ENCODE data around the gene ARHGAP29. TPM values are rescaled to one million over a fixed set of nuclear protein-coding genes. Genes with fewer than 3 reads are reported as not detected.

The ARHGAP29 gene
- total and polyA plus RNA-seq, 7 experiments from 2014 or later = 0.02 to 0.37 (median 0.13) TPM; not detected in 4

DNA sequence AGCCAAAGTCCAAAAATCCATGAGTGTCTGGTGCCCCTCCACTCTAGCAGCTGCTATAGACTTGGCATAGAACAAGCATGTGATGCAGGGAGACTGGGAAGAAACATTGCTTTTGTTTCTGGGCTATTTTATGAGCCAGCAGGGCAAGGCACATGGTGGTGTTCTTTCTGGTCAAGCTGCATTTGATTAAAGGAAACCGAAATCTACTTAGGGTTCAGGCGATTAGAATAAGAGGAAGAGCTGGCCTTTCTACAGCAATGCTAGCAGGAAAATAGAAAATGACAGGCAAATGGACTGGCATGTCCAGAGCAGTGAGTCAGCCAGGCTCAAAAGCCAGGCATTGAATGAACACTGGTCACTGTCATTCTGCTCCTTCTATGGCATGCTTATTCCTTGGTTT lies 28.5 kb upstream of the ARHGAP29 start:
- Histone ChIP-seq H3K4me3 (ENCODE audit: low read length) (no peak overlapping the region), H3K27me3 (ENCODE audit: control insufficient read depth in 2 of 2, insufficient read depth in 2 of 2, low read length in 2 of 2) (no peaks in the 10 kb centered on the region), H3K27ac (ENCODE audit: low read depth, low read length) (no peak overlapping the region), H3K4me1 (ENCODE audit: control insufficient read depth in 2 of 2, insufficient read depth in 2 of 2, low read length in 2 of 2) (no peaks in the 10 kb centered on the region), H3K9me3 (ENCODE audit: control insufficient read depth in 2 of 3, low read length in 3 of 3) (no peaks in the 10 kb centered on the region), H3K36me3 (ENCODE audit: control insufficient read depth in 2 of 3, insufficient read depth in 3 of 3, low read length in 3 of 3) (no peaks in the 10 kb centered on the region)
- DNase-seq (no peak), ATAC-seq (no peak)
- intact Hi-C loops (cut with micrococcal nuclease) = no loop called here
- H3K27ac Mint-ChIP-seq = no peak overlapping the region
- peaks cover 5 to 42% (median 32%) of the 10 kb centered on the region in 5 donors for H3K27me3 Mint-ChIP-seq
- no peak overlapping the region for H3K4me3 Mint-ChIP-seq
- H3K36me3 Mint-ChIP-seq = no peaks in the 10 kb centered on the region
- ChIA-PET CTCF (no interaction called here), POLR2A (no interaction called here)
- no peaks in the 10 kb centered on the region for H3K4me1 Mint-ChIP-seq
- no peaks in the 10 kb centered on the region for H3K9me3 Mint-ChIP-seq

DNA sequence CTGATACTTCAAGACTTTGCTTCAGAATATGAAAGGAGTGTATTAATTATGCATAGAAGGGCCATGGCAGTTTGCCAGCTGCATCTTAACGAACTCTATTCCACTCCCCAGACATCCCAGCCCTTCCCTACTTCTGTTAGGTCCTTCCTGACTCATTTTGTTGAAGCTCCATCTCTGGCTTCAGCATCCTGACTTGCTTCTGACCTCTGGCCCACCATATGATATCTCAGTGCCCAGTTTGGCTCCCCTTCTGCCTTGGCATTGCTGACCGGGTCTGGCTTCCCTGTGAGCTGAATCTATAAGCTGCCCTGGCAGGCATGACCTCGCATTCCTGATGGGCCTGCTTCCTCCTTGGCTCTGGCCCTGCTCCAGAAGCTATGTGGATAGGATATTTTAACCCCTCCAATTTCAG lies 27.6 kb upstream of the ARHGAP29 start:
- H3K36me3 Mint-ChIP-seq = no peaks in the 10 kb centered on the region
- intact Hi-C loops (cut with micrococcal nuclease) = no loop called here
- CTCF ChIA-PET = no interaction called here

DNA sequence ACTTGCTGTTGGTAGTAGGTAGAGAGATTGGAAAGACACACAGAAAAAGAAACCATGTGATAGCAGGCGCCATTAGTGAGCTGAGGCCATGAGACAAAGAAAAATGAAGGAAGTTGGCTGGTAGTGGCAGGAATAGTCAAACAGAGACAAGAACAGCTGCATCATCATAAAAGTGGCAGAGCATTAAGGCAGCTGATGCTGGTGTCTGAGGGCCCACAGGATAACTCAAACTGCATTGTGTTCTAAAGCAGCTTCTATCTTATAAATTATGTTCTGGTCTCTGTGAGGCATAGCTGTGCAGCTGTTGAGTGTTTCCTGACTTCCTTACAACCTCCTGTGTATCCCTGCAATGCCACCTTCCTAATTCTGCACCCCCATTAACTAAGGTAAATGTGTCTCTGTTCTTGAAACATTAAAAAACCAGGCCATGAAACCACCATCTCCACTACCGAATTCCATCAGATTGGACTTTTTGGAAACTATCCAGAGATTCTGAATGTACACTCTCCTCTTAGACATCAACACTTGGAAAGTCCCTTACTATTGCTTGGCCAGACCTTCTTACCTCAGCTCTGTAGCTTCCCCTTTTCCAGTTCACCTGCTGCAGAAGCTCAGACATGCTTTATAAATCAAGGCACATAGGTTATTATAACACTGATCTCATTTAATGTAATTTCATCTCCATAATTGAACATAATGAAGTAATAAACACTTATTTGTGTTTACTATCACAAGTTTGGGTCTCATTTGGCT lies 23.4 kb upstream of the ARHGAP29 start:
- ATAC-seq (no peak), DNase-seq (no peak)
- ChIA-PET POLR2A (no interaction called here), CTCF (no interaction called here)
- H3K36me3 ChIP-seq (ENCODE audit: control insufficient read depth in 2 of 3, insufficient read depth in 3 of 3, low read length in 3 of 3) = no peaks in the 10 kb centered on the region
- Mint-ChIP-seq H3K27me3 (peaks cover 2 to 39% (median 25%) of the 10 kb centered on the region in 5 donors), H3K9me3 (no peaks in the 10 kb centered on the region), H3K4me1 (peaks cover 0 to 2% (median 0%) of the 10 kb centered on the region in 7 donors), H3K27ac (no peak overlapping the region), H3K36me3 (no peaks in the 10 kb centered on the region), H3K4me3 (no peak overlapping the region)
- H3K9me3 ChIP-seq (ENCODE audit: control insufficient read depth in 2 of 3, low read length in 3 of 3) = no peaks in the 10 kb centered on the region
- no peak overlapping the region for H3K27ac ChIP-seq (ENCODE audit: low read depth, low read length)
- intact Hi-C loops (cut with micrococcal nuclease) = no loop called here
- no peaks in the 10 kb centered on the region for H3K27me3 ChIP-seq (ENCODE audit: control insufficient read depth in 2 of 2, insufficient read depth in 2 of 2, low read length in 2 of 2)
- H3K4me1 ChIP-seq (ENCODE audit: control insufficient read depth in 2 of 2, insufficient read depth in 2 of 2, low read length in 2 of 2) = no peaks in the 10 kb centered on the region
- H3K4me3 ChIP-seq (ENCODE audit: low read length) = no peak overlapping the region

More for the DNA sequence above, 27.6 kb upstream of the ARHGAP29 start:
- Histone ChIP-seq H3K27ac (ENCODE audit: low read depth, low read length) (no peak overlapping the region), H3K9me3 (ENCODE audit: control insufficient read depth in 2 of 3, low read length in 3 of 3) (no peaks in the 10 kb centered on the region), H3K4me1 (ENCODE audit: control insufficient read depth in 2 of 2, insufficient read depth in 2 of 2, low read length in 2 of 2) (no peaks in the 10 kb centered on the region), H3K36me3 (ENCODE audit: control insufficient read depth in 2 of 3, insufficient read depth in 3 of 3, low read length in 3 of 3) (no peaks in the 10 kb centered on the region), H3K27me3 (ENCODE audit: control insufficient read depth in 2 of 2, insufficient read depth in 2 of 2, low read length in 2 of 2) (no peaks in the 10 kb centered on the region), H3K4me3 (ENCODE audit: low read length) (no peak overlapping the region)
- Mint-ChIP-seq H3K4me1 (no peaks in the 10 kb centered on the region), H3K4me3 (no peak overlapping the region), H3K27me3 (peaks cover 5 to 39% (median 32%) of the 10 kb centered on the region in 5 donors), H3K27ac (no peak overlapping the region), H3K9me3 (no peaks in the 10 kb centered on the region)
- DNase-seq = no peak
- ATAC-seq = no peak
- POLR2A ChIA-PET = no interaction called here

DNA sequence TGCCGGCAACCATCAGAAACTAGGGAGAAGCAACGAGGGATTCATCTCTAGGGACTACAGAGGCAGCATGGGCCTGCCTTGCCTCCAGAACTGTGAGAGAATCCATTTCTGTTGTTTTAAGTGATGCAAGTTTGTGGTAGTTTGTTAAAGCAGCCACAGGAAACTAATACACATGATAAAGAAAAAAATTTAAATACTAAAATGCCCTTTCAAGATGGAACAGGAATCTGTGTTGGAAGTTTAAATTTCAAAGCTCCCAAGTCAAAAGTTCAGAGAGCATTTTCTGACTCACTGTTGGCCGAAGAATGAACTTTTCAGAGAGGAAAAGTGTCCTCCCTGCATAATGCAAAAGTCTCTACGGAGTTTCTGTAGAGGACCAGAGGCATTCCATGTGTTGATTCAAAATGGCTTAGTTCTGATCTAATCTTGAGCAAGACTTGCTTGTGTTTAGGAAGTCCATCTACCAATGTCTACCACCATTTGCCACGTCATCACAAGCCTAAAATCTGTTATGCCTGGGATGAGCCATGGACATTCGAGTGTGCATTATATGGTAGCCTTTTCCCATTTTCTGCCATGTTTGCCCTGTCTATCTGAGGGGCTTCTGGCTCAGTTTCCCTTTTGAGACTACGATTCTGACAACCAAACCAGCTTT lies 22.4 kb upstream of the ARHGAP29 start:
- Histone ChIP-seq H3K9me3 (ENCODE audit: control insufficient read depth in 2 of 3, low read length in 3 of 3) (no peaks in the 10 kb centered on the region), H3K27me3 (ENCODE audit: control insufficient read depth in 2 of 2, insufficient read depth in 2 of 2, low read length in 2 of 2) (no peaks in the 10 kb centered on the region), H3K4me1 (ENCODE audit: control insufficient read depth in 2 of 2, insufficient read depth in 2 of 2, low read length in 2 of 2) (no peaks in the 10 kb centered on the region), H3K4me3 (ENCODE audit: low read length) (no peak overlapping the region), H3K36me3 (ENCODE audit: control insufficient read depth in 2 of 3, insufficient read depth in 3 of 3, low read length in 3 of 3) (no peaks in the 10 kb centered on the region), H3K27ac (ENCODE audit: low read depth, low read length) (no peak overlapping the region)
- ATAC-seq (no peak), DNase-seq (no peak)
- Mint-ChIP-seq H3K4me1 (peaks cover 0 to 2% (median 0%) of the 10 kb centered on the region in 7 donors), H3K27ac (no peak overlapping the region), H3K36me3 (no peaks in the 10 kb centered on the region), H3K9me3 (no peaks in the 10 kb centered on the region), H3K27me3 (peaks cover 5 to 38% (median 25%) of the 10 kb centered on the region in 5 donors), H3K4me3 (no peak overlapping the region)
- ChIA-PET CTCF (no interaction called here), POLR2A (no interaction called here)
- intact Hi-C loops (cut with micrococcal nuclease) = no loop called here

DNA sequence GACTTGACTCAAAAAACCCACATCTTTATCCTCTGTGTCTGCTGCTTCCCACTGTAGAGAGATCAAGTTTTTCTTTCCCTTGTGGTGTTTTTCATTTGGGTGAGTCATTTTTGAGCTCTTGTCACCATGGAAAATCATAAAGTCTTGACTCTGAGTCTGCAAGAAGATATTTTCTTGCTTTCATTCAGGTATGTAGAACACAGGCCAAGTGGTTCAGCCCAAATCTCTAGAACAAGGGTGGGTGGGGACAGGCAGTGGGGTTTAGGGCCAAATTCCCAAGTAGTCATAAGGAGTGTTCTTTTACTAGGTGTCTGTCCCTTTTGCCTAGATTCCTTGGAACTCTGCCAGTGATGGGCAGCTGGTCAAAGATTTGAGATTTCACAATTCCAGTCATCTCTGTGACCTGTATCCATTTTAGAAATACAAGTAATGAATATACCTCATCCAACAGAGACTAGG lies 21.5 kb upstream of the ARHGAP29 start:
- Histone ChIP-seq H3K9me3 (ENCODE audit: control insufficient read depth in 2 of 3, low read length in 3 of 3) (no peaks in the 10 kb centered on the region), H3K36me3 (ENCODE audit: control insufficient read depth in 2 of 3, insufficient read depth in 3 of 3, low read length in 3 of 3) (no peaks in the 10 kb centered on the region), H3K27ac (ENCODE audit: low read depth, low read length) (no peak overlapping the region), H3K4me1 (ENCODE audit: control insufficient read depth in 2 of 2, insufficient read depth in 2 of 2, low read length in 2 of 2) (no peaks in the 10 kb centered on the region), H3K4me3 (ENCODE audit: low read length) (no peak overlapping the region), H3K27me3 (ENCODE audit: control insufficient read depth in 2 of 2, insufficient read depth in 2 of 2, low read length in 2 of 2) (no peaks in the 10 kb centered on the region)
- Mint-ChIP-seq H3K4me3 (no peak overlapping the region), H3K27ac (no peak overlapping the region), H3K36me3 (no peaks in the 10 kb centered on the region), H3K4me1 (peaks cover 0 to 2% (median 0%) of the 10 kb centered on the region in 7 donors), H3K27me3 (peaks cover 10 to 44% (median 33%) of the 10 kb centered on the region in 5 donors), H3K9me3 (no peaks in the 10 kb centered on the region)
- intact Hi-C loops (cut with micrococcal nuclease) = no loop called here
- DNase-seq (no peak), ATAC-seq (no peak)
- ChIA-PET CTCF (no interaction called here), POLR2A (no interaction called here)

DNA sequence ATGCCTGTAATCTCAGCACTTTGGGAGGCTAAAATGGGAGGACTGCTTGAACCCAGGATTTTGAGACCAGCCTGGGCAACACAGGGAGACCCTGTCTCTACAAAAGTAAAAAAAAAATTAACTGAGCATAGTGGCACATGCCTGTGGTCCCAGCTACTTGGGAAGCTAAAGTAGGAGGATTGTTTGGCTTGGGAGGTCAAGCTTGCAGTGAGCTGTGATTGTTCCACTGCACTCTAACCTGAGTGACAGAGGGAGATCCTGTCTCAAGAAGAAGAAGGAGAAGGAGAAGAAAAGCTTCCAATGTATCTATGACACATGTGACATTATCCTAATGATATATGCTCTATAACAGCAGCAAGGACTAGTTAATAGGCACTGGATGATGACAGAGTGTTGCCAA lies 20.1 kb upstream of the ARHGAP29 start:
- no peak for ATAC-seq

DNA sequence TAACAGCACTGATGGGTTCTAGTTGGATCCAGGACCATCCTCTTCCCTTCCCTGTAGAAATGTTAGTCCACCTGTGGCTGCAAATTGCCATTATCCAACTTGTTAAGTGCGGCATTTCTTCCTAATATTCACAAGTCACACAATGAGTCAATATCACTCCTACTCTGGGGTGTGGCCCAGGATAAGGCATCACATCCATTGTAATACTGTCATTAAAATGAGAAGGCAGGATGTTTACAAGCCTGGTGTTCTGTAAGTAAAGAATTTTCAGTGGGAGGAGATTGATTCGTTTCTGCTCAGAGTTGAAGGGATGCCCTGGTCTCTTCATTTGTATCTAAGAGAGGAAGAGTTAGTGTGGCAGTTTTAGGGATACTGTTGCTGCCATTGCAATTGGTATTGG lies 18.1 kb upstream of the ARHGAP29 start:
- POLR2A ChIA-PET = no interaction called here
- H3K4me1 Mint-ChIP-seq = peaks cover 0 to 2% (median 0%) of the 10 kb centered on the region in 7 donors

More for the DNA sequence above, 20.1 kb upstream of the ARHGAP29 start:
- Histone ChIP-seq H3K4me1 (ENCODE audit: control insufficient read depth in 2 of 2, insufficient read depth in 2 of 2, low read length in 2 of 2) (no peaks in the 10 kb centered on the region), H3K4me3 (ENCODE audit: low read length) (no peak overlapping the region), H3K27me3 (ENCODE audit: control insufficient read depth in 2 of 2, insufficient read depth in 2 of 2, low read length in 2 of 2) (no peaks in the 10 kb centered on the region), H3K27ac (ENCODE audit: low read depth, low read length) (no peak overlapping the region), H3K9me3 (ENCODE audit: control insufficient read depth in 2 of 3, low read length in 3 of 3) (no peaks in the 10 kb centered on the region), H3K36me3 (ENCODE audit: control insufficient read depth in 2 of 3, insufficient read depth in 3 of 3, low read length in 3 of 3) (no peaks in the 10 kb centered on the region)
- Mint-ChIP-seq H3K9me3 (no peaks in the 10 kb centered on the region), H3K36me3 (no peaks in the 10 kb centered on the region), H3K27me3 (peaks cover 13 to 53% (median 43%) of the 10 kb centered on the region in 5 donors), H3K27ac (no peak overlapping the region), H3K4me3 (no peak overlapping the region), H3K4me1 (peaks cover 0 to 2% (median 0%) of the 10 kb centered on the region in 7 donors)
- no peak for DNase-seq
- ChIA-PET POLR2A (no interaction called here), CTCF (no interaction called here)
- intact Hi-C loops (cut with micrococcal nuclease) = no loop called here

More for the DNA sequence above, 18.1 kb upstream of the ARHGAP29 start:
- Mint-ChIP-seq H3K36me3 (no peaks in the 10 kb centered on the region), H3K4me3 (no peak overlapping the region), H3K27me3 (peaks cover 15 to 52% (median 40%) of the 10 kb centered on the region in 5 donors), H3K27ac (no peak overlapping the region), H3K9me3 (no peaks in the 10 kb centered on the region)
- intact Hi-C loops (cut with micrococcal nuclease) = no loop called here
- no peak for ATAC-seq
- no peaks in the 10 kb centered on the region for H3K36me3 ChIP-seq (ENCODE audit: control insufficient read depth in 2 of 3, insufficient read depth in 3 of 3, low read length in 3 of 3)
- H3K27ac ChIP-seq (ENCODE audit: low read depth, low read length) = no peak overlapping the region
- no peaks in the 10 kb centered on the region for H3K9me3 ChIP-seq (ENCODE audit: control insufficient read depth in 2 of 3, low read length in 3 of 3)
- H3K27me3 ChIP-seq (ENCODE audit: control insufficient read depth in 2 of 2, insufficient read depth in 2 of 2, low read length in 2 of 2) = no peaks in the 10 kb centered on the region
- H3K4me1 ChIP-seq (ENCODE audit: control insufficient read depth in 2 of 2, insufficient read depth in 2 of 2, low read length in 2 of 2) = no peaks in the 10 kb centered on the region
- no peak for DNase-seq
- CTCF ChIA-PET = no interaction called here
- no peak overlapping the region for H3K4me3 ChIP-seq (ENCODE audit: low read length)
